RWPE2 (cell line): ENCODE data around the gene DDAH2.

Experiments used
- ATAC-seq: fragments of 200-7000 bp; cut with Tn5 transposase; 3 replicates; pipeline ENCODE4 v1.9.1; 2021; ENCODE audit warnings: low read depth
- DNase-seq: peaks from one replicate; pipeline ENCODE4 v3.0.0-alpha.2; 2020; ENCODE audit warnings: low spot score
- H3K27ac ChIP-seq: fragments of 450-650 bp; 2 replicates; pipeline ENCODE4 v1.5.1; 2017; ENCODE audit warnings: mild to moderate bottlenecking; ENCODE audit not compliant: poor library complexity, severe bottlenecking
- H3K27me3 ChIP-seq: fragments of 250-450 bp; sonication (Bioruptor Pico); 2 replicates; pipeline ENCODE4 v1.5.1; 2021; ENCODE audit warnings: mild to moderate bottlenecking, moderate library complexity; ENCODE audit not compliant: insufficient read depth, poor library complexity, severe bottlenecking
- H3K36me3 ChIP-seq: fragments of 250-450 bp; sonication (Bioruptor Pico); 2 replicates; pipeline ENCODE4 v1.5.1; 2020; ENCODE audit warnings: low read depth, mild to moderate bottlenecking, moderate library complexity
- H3K4me1 ChIP-seq: fragments of 250-450 bp; sonication (Bioruptor Pico); 2 replicates; pipeline ENCODE4 v1.5.1; 2021; ENCODE audit warnings: mild to moderate bottlenecking, moderate library complexity; ENCODE audit not compliant: insufficient read depth, poor library complexity, severe bottlenecking
- H3K4me3 ChIP-seq: fragments of 250-450 bp; sonication (Bioruptor Pico); 2 replicates; pipeline ENCODE4 v1.5.1; 2021; ENCODE audit warnings: mild to moderate bottlenecking, moderate library complexity; ENCODE audit not compliant: severe bottlenecking
- H3K9me3 ChIP-seq: fragments of 250-450 bp; sonication (Bioruptor Pico); 2 replicates; pipeline ENCODE4 v1.5.1; 2021; ENCODE audit warnings: mild to moderate bottlenecking, moderate library complexity; ENCODE audit not compliant: severe bottlenecking
- CTCF ChIP-seq: fragments of 450-650 bp; IDR thresholded peaks from one replicate; pipeline ENCODE4 v1.5.1; 2017; ENCODE audit warnings: mild to moderate bottlenecking, moderate library complexity; ENCODE audit not compliant: poor library complexity, severe bottlenecking

The DDAH2 gene

GRCh38 chr6:31761343-31761742 is 32.2 kb upstream of the DDAH2 start:
- H3K36me3 ChIP-seq: peaks cover 28% of the 10 kb centered on the region
- DNase-seq (no peak), ATAC-seq (no peak)
- no peak overlapping the region for H3K4me3 ChIP-seq
- H3K27me3 ChIP-seq: no peaks in the 10 kb centered on the region
- no peak for TF ChIP-seq CTCF
- H3K9me3 ChIP-seq: no peaks in the 10 kb centered on the region
- no peak overlapping the region for H3K27ac ChIP-seq
- H3K4me1 ChIP-seq: peaks cover 3% of the 10 kb centered on the region

GRCh38 chr6:31760790-31761189 is 31.7 kb upstream of the DDAH2 start:
- Histone ChIP-seq H3K27ac (no peak overlapping the region), H3K4me1 (peaks cover 3% of the 10 kb centered on the region), H3K36me3 (peaks cover 28% of the 10 kb centered on the region), H3K4me3 (no peak overlapping the region), H3K27me3 (no peaks in the 10 kb centered on the region), H3K9me3 (no peaks in the 10 kb centered on the region)
- no peak for TF ChIP-seq CTCF
- no peak for ATAC-seq
- DNase-seq: no peak

GRCh38 chr6:31758281-31758680 is 29.2 kb upstream of the DDAH2 start:
- peaks cover 28% of the 10 kb centered on the region for H3K36me3 ChIP-seq
- no peaks in the 10 kb centered on the region for H3K27me3 ChIP-seq
- peaks cover 2% of the 10 kb centered on the region for H3K4me1 ChIP-seq
- ATAC-seq (no peak), DNase-seq (no peak)
- no peak for TF ChIP-seq CTCF
- H3K9me3 ChIP-seq: no peaks in the 10 kb centered on the region
- H3K27ac ChIP-seq: no peak overlapping the region
- H3K4me3 ChIP-seq: no peak overlapping the region

GRCh38 chr6:31752739-31753319 is 23.7 kb upstream of the DDAH2 start:
- H3K36me3 ChIP-seq: peaks cover 12% of the 10 kb centered on the region
- no peaks in the 10 kb centered on the region for H3K27me3 ChIP-seq
- TF ChIP-seq CTCF: no peak
- H3K27ac ChIP-seq: no peak overlapping the region
- no peak overlapping the region for H3K4me3 ChIP-seq
- no peaks in the 10 kb centered on the region for H3K9me3 ChIP-seq
- ATAC-seq: peak; percentile 94
- no peaks in the 10 kb centered on the region for H3K4me1 ChIP-seq
- no peak for DNase-seq

- DNase-seq: no peak
- Histone ChIP-seq H3K36me3 (peaks cover 23% of the 10 kb centered on the region), H3K4me3 (no peak overlapping the region), H3K4me1 (no peaks in the 10 kb centered on the region), H3K9me3 (no peaks in the 10 kb centered on the region), H3K27me3 (no peaks in the 10 kb centered on the region), H3K27ac (no peak overlapping the region)
- ATAC-seq: no peak
- TF ChIP-seq CTCF: no peak
Measured at GRCh38 chr6:31750411-31751022, 21.4 kb upstream of the DDAH2 start.
